Measurements from ENCODE around the gene CDC20B. TPM values are rescaled to one million over a fixed set of nuclear protein-coding genes. Genes with fewer than 3 reads are reported as not detected.
A peak's percentile ranks its signal among the peaks of the same experiment; 100 is the strongest.

Gene CDC20B
- total RNA-seq, result not detected in 2 replicates

GRCh38 chr5:55172937-55173686 lies at the start of gene CDC20B:
Gene CDC20B (minus strand): TSS chr5:55173177. CDS start chr5:55173000, 177 bp downstream.

GRCh38 chr5:55159763-55160492 lies 13.0 kb downstream of the CDC20B start, which contains the start of gene GPX8:
Gene GPX8 (plus strand): TSS chr5:55160171. CDS start chr5:55160193, 22 bp downstream.

GRCh38 chr5:55102348-55102747 lies 70.6 kb downstream of the CDC20B start, which contains the start of gene GZMA:
Gene GZMA (plus strand): TSS chr5:55102646. CDS start chr5:55102683, 37 bp downstream.

Small RNA genes within 50 kb of the gene (small RNA-seq; reads per million reads assigned to genes)
- gene MIR449A, result 0.98 reads per million, percentile 57 among the genes with 10 or more reads in this experiment
- not detected for gene MIR449B
- gene MIR449C, result 0.52 reads per million, percentile 31 among the genes with 10 or more reads in this experiment

Other genes with a start within 250 kb of the CDC20B start
- 1.8 and 6.1 TPM in 2 replicates for gene ESM1, start 187.6 kb downstream of the CDC20B start, total RNA-seq
- gene GZMK, start 148.9 kb downstream of the CDC20B start, total RNA-seq, result not detected in 2 replicates
- gene GZMA, start 70.5 kb downstream of the CDC20B start, total RNA-seq, result not detected in 2 replicates
- gene GPX8, start 13.0 kb downstream of the CDC20B start, total RNA-seq, result 74.2 and 85.6 TPM in 2 replicates
- gene MCIDAS, start 54.1 kb upstream of the CDC20B start, total RNA-seq, result not detected in 2 replicates
- 0.20 TPM in 1 of 2 replicates, not detected in the other for gene CCNO, start 60.4 kb upstream of the CDC20B start, total RNA-seq
- gene DHX29, start 134.5 kb upstream of the CDC20B start, total RNA-seq, result 33.4 and 37.7 TPM in 2 replicates
- gene MTREX, start 134.8 kb upstream of the CDC20B start, total RNA-seq, result 108 and 110 TPM in 2 replicates

Data from subcutaneous preadipocyte (primary cell).